Head of caudate nucleus (tissue), 42 donors: ENCODE measurements around the gene TMEM138.

Source experiments
- DNase-seq, 42 donors: peaks; one replicate each; pipeline versions ENCODE4 v3.0.0 to v3.0.0-alpha.2; 2020 to 2021; ENCODE audit warnings: mixed read lengths in 7 of 42
- intact Hi-C: fragments of 100-400 bp; cut with DNase I; formaldehyde crosslinking; loops from one replicate; pipeline ENCODE4 v1.15.0; 2022

TMEM138 gene

DNA sequence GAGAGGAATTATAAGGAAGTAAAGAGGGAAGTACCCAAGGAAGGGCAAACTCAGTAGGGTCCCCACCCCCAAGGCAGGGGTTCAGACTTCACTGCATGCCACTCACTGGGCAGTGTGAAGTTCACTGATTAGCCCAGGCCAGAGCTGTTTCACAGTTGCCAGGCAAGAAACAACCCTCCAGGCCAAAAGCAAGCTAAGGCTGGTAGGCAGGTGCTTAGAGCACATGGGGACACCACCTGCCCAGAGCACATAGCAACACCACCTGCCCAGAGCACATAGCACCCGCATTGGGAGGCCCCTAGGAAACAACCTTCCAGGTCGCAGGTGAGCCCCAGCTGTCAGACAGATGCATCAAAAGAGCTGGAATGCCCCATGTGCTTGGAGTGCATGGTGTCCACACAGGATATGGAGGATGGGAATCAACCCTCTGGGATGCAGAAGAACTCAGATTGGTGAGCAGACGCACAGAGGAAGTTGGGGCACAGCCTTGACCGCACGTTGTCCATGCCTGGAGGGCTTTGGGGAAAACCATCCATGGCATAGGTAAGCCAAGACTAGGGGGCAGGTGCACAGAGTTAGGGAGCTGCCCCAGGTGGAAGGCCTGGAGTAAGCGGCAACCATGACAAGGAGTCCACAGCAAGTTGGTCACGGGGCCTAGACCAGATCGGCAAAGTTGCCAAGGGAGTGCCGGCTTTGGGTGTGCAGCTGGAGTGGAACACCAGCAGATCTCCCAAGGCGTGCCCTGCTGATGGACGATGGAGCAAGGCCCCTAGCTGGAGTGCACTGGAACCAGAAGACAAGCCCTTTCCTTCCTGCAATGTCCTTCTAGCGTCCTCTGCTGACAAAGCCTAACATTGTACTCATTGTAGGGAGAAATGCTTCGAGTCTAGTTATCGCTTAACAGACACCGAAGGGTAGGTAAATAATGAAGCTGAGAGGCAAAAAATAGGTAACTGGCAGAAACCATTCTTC, 22.4 kb downstream of the TMEM138 start:
- intact Hi-C loops: loop anchor here (5.0 kb wide), 1 partner anchor 47 kb away; no protein-coding TSS in a partner anchor
- DNase-seq: no peak

DNA sequence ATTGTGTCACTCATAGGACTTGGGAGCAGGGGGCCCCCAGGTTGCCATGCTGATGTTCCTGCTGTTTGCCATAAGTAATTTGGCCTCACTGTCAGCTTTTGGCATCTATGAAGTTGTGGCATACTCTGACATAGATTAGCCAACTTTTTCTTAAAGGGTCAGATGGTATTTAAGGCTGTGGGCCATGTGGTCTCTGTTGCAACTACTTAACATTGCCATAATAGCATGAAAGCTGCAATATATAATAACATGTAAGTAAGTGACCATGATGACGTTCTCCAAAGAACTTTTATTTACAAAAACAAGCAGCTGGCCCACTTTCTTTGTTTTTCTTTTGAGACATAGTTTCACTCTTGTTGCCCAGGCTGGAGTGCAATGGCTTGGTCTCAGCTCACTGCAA, 28.0 kb downstream of the TMEM138 start:
- intact Hi-C loops: no loop called here
- DNase-seq: no peak

DNA sequence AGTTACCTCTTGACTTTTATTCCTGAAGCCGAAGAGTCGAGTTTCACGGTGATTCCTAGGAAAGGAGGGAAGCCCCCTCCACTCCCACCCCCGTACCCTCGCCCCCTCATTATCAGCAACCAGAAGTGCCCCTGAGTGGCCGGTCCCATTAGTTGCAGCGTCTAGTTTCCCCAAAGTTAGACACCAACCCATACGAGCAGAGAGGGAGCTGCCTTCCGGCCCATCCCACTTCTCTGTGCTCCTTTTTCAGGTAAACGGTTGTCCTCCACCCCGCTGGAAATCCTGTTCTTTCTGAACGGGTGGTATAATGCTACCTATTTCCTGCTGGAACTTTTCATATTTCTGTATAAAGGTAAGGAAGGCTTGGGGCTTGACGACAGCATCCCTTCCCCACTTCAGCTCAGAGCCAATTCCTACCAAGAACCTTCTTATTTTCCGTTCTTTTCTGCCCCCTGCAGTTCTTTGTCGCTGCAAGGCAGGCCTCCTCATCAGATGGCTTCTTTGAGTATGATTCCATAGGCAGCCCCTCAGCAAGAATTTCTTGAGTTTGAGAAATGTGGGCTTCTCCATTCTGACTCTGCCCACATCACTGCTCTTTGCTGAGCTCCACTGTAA, 30.9 kb downstream of the TMEM138 start:
- intact Hi-C loops: no loop called here
- DNase-seq: peak in 20 of 42 donors; percentile 13 to 53 (median 29)

DNA sequence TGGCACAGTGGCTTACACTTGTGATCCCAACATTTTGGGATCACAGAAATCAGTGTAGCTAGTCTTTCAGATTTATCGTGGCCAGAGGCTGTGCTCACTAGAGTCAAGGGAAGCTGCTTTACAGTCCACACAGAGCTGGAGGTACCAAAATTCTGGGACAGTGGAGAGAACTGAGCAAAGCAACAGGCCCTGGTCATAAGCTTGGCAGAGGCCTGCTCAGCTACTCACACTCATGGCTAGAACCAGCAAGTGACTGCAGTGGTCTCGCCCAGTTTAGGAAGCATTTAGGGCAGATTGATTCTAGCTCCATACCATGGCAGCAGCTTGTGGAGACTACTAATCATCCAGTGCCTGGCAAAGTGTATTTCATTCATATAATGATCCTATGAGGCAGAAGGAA, 39.0 kb downstream of the TMEM138 start:
- intact Hi-C loops: no loop called here
- no peak for DNase-seq

DNA sequence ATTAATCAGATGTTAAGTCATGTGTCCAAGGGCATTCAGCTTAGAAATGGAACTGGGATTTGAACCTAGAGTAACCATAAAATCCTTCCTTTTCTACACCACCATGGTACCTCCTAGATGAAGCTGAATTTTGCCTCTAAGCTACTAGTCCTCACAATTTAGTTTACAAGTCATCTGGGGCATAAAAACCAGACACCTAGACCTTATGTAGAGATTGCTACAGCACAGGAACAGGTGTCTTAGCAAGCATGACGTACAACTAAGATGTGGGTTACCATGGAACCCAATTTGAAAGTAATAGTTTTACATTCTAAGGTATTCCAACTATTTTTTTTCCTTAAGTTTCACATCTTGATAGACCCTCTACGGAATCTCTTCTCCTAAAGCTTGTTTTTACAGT, 39.4 kb downstream of the TMEM138 start:
- intact Hi-C loops: no loop called here

DNA sequence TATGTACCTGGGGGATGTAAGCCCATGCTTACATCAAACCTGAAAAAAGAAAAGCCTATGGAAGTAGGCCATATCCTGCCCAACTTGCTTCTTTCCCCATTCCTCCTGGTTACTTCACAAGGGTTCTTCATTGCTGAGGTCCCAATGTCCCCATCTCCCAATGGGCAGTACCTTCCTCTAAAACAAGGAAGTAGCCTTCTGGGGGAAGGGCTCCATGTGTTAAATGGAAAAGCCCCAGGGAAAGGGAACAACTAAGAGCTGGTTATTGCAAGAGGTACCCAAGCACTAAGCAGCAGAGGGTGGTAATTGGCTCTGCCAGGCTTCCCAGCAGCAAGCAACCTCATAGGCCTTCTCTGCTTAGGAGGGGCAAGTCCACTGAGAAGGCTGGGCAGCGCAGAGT, 41.5 kb downstream of the TMEM138 start:
- intact Hi-C loops: no loop called here
- DNase-seq: no peak

More for the DNA sequence above, 39.4 kb downstream of the TMEM138 start:
- no peak for DNase-seq

DNA sequence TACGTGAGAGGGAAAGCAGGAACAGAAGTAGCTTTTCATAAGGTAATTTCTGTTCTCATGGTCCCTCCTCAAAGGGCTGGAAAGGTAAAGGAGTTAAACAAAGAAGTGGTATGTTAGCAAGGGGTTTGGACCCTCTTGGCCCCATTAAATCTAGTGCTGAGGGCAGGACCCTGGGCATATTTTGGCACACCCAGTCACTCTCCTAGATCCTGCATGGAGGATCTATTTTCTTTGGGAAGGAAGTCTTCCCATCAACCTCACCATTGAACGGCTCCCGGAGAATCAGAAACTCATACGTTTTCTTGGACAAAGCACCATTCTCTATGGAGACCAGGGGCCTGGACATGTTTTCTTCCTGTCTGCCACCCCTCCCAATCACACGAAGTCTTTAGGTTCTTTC, 41.9 kb downstream of the TMEM138 start:
- DNase-seq: no peak
- intact Hi-C loops: no loop called here

DNA sequence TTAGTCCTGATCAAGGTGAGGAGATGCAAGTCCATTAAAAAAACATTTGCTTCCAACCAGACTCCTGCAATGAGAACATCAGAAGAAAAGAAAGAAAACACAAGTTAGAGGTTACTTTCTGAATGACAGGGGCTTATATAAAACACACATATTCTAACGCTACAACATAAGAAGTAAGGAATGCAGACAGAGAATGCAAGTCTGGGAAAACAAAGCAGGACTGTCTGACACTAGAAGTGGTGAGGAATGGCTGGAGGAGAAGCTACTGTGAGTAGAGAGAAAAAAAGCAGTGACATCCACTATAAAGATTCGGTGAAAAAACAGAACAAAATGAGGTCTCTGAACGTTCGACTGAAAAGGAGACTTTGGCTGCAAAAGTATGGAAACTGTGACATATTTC, 42.5 kb downstream of the TMEM138 start:
- intact Hi-C loops: no loop called here
- DNase-seq: no peak

DNA sequence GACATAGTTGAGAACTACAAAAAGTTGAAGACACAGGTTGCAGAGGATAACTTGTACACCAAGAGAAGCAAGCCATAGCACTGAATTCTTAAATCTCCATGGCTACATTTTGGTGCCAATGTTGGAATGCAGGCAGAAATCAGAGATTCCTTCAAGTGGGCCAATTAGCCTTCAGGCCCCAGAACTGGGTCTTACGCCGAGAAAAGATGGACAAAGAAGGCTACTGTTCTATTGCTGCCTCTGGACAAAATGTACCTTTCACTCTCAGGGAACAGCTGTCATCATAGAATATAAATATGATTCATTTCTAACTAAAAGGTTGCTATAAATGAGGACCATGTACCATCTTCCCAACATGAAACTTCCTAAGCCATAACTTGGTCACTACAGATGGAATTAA, 43.9 kb downstream of the TMEM138 start:
- intact Hi-C loops: no loop called here
- peak in 5 of 42 donors; percentile 19 to 61 (median 44) for DNase-seq

DNA sequence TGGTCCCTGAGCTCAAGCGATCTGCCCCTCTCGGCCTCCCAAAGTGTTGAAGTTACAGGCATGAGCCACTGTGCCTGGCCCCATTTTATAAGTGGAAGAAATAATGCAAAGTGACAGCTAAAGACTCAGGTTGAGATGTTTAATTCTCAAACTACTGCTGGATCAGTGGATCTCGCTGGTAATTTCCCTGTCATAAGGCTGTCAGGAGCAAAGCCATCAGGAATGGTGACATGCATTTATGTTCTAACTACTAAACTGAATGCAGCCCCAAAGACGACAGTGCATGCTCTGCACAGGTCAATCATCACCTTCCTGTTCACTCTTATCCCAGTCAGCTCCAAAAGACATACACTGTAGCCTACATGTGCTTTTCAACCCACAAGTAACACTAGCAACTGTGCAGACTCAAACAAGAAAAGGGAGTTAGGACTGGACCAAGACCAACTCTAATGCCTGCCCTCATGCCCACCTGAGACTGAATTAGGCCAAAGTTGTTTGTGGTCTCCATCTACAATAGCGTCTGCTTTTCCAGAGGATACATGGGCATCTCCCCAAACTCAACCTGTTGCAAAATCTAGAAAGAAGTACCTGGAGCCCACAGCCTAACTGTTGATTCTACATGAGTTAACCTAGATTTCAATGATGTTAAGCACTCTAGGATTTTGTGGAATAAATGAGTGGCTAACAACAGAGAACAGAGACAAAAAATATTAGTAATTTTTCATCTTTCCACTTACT, 45.0 kb downstream of the TMEM138 start:
- intact Hi-C loops: no loop called here
- DNase-seq: peak in 1 of 42 donors; percentile 35

DNA sequence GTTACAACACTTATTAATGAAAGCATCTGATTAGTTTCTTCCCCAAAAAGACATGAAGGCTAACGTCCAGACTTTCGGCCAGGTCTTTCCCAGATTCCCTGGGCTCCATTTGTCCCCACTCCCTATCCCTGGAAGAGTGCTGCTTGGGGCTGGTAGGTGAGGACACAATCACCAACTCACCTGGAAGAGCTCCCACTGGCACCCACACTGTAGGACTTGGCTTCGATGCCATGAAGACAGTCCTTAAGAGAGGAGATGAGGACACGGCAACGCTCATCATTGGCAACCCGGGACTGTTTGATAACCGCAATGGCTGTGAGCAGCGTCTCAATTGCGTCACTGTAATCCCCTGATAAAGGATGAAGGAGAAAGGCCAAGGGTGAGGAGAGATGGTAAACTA, 49.4 kb downstream of the TMEM138 start:
- intact Hi-C loops: no loop called here
- DNase-seq: no peak

DNA sequence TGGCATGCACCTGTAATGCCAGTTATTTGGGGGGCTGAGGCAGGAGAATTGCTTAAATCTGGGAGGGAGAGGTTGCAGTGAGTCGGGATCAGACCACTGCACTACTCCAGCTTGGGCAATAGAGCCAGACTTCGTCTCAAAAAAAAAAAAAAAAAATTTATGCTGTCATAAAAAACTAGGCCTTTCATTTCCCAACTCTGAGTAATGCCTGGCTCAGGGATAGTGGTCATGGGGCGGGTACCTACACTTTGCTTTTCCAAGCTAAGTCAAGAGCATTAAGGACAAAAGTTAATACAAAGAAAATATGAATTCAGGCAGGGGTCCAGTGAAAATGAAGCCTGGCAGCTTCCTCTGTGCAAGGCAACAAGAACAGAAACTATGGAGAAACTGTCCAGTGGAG, 51.3 kb downstream of the TMEM138 start:
- no peak for DNase-seq
- intact Hi-C loops: no loop called here

DNA sequence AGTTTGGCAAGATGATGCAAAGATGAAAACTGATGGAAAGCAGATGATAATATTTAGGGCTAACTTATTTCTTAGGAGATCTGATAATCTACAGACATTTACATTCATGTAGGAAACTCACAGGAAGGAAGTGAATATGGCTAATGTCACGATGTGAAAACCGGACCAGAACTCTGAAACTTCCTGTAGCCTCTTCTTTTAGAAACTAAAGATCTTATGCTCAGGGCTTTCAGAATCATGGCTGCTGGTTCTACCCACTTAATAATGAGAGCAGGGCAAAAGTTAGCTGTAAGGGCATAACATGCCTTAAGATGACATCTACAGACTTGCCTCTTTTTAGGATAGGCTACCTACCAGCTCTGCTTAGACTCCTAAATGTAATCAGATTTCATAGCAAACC, 52.4 kb downstream of the TMEM138 start:
- no peak for DNase-seq
- intact Hi-C loops: no loop called here

DNA sequence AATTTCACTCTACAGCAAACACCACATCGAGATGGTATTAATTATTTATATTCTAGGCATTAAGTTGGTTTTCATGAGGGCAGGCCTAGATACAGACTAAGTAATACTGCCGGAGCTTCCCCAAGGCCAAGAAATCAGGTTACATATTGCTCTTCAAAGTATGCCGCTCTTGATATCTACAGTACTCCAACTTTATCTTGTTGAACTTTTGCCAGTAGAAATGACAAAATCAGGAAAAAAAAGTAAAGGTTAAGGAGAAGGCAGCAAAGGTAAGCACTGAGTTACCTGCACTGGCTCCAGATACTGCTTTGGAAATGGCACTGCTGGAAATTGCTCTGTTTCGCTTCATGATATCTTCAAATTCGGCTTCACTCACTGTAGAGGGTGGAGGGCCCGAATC, 53.2 kb downstream of the TMEM138 start:
- no peak for DNase-seq
- intact Hi-C loops: no loop called here

DNA sequence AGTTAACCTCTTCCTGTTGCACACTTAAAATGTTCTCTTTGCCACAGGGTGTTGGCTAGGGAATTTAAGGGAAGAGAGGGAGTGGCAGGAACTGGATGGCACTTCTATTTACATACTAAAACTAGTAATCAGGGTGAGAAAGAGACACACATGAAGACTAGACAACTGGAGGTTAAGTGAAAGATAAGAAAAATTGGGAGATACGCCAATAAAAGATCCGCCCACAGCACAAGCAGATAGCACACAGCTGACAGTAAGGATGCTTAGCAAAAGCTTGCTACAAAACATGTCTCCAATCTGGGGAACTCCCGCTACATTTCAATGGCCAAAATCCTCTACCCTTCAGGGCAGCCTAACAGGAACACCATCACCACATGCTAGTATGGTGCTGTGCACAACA, 54.8 kb downstream of the TMEM138 start:
- no peak for DNase-seq
- intact Hi-C loops: no loop called here

DNA sequence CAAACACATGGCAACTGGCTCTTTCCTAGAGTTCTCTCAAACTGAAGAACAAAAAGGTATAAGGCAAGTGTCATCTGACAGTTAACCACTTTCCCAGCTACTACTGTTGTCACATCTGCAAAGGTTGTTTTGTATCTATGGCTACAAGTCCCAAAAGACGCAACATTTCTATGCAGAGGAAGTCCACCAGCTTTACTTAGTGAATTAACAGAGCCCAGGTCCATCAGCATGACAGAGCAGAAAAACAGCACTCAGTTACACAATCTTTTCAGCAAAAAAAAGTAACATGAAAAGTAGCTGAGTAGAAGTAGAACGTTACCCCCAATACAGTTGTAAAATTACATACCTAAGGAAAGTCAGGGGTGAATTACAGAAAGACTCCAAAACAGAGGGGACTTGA, 55.5 kb downstream of the TMEM138 start:
- intact Hi-C loops: no loop called here
- DNase-seq: no peak

DNA sequence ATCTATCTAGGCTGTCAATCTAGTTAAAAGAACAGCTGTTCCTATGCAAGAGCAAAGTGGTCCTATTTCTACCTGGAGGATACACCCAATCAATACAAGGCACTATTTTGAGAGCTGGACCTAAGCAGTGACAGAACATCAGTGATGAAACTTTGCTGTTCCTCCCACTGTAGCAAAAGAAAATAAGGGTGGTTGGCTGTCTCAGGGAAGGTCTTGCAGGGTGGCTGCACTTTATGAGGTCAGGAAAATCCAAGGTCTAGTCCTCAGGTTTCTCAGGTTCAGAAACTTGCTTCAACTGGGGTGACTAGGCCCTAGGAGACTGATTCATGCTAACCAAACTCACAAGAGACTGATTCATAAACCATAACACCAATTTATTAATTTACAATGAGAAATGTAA, 56.0 kb downstream of the TMEM138 start:
- intact Hi-C loops: no loop called here
- DNase-seq: no peak
